HEK293 (cell line): ENCODE measurements around the gene ST8SIA3.

Experiments used
- CTCF ChIA-PET: fragments of 350-600 bp; formaldehyde crosslinking; extraction: SDS; loops from one replicate; lab custom pipeline; 2021; ENCODE audit warnings: antibody characterized with exemption; lab: Yijun Ruan, JAX
- POLR2A ChIA-PET: fragments of 300-600 bp; formaldehyde crosslinking; extraction: SDS; loops from one replicate; lab custom pipeline; 2020; ENCODE audit warnings: antibody characterized with exemption, inconsistent platforms; lab: Yijun Ruan, JAX
- H3K27ac ChIP-seq: fragments of 200-500 bp; sonication (Bioruptor generic); 2 replicates; pipeline ENCODE4 v1.5.1; 2014; ENCODE audit warnings: low read depth, low read length, control low read depth, inconsistent platforms; ENCODE audit errors: extremely low read depth
- H3K36me3 ChIP-seq, 2 experiments: fragments of 200-500 bp in 1 of 2; sonication (Bioruptor generic) in 1 of 2; 1 replicate in 1 of 2; 2 replicates in 1 of 2; pipeline ENCODE4 v1.5.1; 2014 to 2017; ENCODE audit warnings: inconsistent platforms in 2 of 2, low read length in 2 of 2; ENCODE audit not compliant: control insufficient read depth in 2 of 2, insufficient read depth in 1 of 2
- H3K4me1 ChIP-seq: fragments of 200-500 bp; sonication (Bioruptor generic); 2 replicates; pipeline ENCODE4 v1.5.1; 2014; ENCODE audit warnings: mild to moderate bottlenecking, low read length, inconsistent platforms; ENCODE audit not compliant: control insufficient read depth, insufficient read depth
- H3K4me3 ChIP-seq: 2 replicates; pipeline ENCODE4 v1.5.1; 2011; ENCODE audit warnings: low read depth, mild to moderate bottlenecking, control low read depth, low read length, moderate library complexity
- H3K9me3 ChIP-seq: fragments of 200-500 bp; sonication (Bioruptor generic); 2 replicates; pipeline ENCODE4 v1.5.1; 2014; ENCODE audit warnings: low read depth, low read length, inconsistent platforms; ENCODE audit not compliant: control insufficient read depth, insufficient read depth
- SCRT2 ChIP-seq: fragments of 450-650 bp; formaldehyde crosslinking; IDR thresholded peaks from 2 replicates; pipeline ENCODE4 v1.5.1; 2016; ENCODE audit warnings: missing biosample characterization, missing genetic modification characterization
- ZBTB21 ChIP-seq: fragments of 450-650 bp; formaldehyde crosslinking; IDR thresholded peaks from 2 replicates; pipeline ENCODE4 v1.5.1; 2017; ENCODE audit warnings: missing biosample characterization, missing genetic modification characterization
- ZEB2 ChIP-seq: fragments of 450-650 bp; formaldehyde crosslinking; IDR thresholded peaks from 2 replicates; pipeline ENCODE4 v1.5.1; 2016; ENCODE audit warnings: missing biosample characterization, missing genetic modification characterization
- ZFP69B ChIP-seq: fragments of 450-650 bp; formaldehyde crosslinking; IDR thresholded peaks from 2 replicates; pipeline ENCODE4 v1.5.1; 2016; ENCODE audit warnings: missing biosample characterization, missing genetic modification characterization
- ZNF211 ChIP-seq: fragments of 450-650 bp; formaldehyde crosslinking; IDR thresholded peaks from 2 replicates; pipeline ENCODE4 v1.5.1; 2016; ENCODE audit warnings: low read depth, missing biosample characterization, missing genetic modification characterization
- ZNF324 ChIP-seq: fragments of 450-650 bp; formaldehyde crosslinking; IDR thresholded peaks from 2 replicates; pipeline ENCODE4 v1.5.1; 2016; ENCODE audit warnings: missing biosample characterization, missing genetic modification characterization
- ZNF354C ChIP-seq: fragments of 450-650 bp; formaldehyde crosslinking; IDR thresholded peaks from 2 replicates; pipeline ENCODE4 v1.5.1; 2016; ENCODE audit warnings: missing biosample characterization, missing genetic modification characterization, low read depth, borderline replicate concordance
- ZNF561 ChIP-seq: fragments of 450-650 bp; IDR thresholded peaks from 2 replicates; pipeline ENCODE4 v1.5.1; 2018; ENCODE audit warnings: missing biosample characterization, missing genetic modification characterization, borderline replicate concordance
- ZNF600 ChIP-seq: fragments of 450-650 bp; formaldehyde crosslinking; IDR thresholded peaks from 2 replicates; pipeline ENCODE4 v1.5.1; 2016; ENCODE audit warnings: missing biosample characterization, missing genetic modification characterization
- ZNF624 ChIP-seq: fragments of 450-650 bp; formaldehyde crosslinking; IDR thresholded peaks from 2 replicates; pipeline ENCODE4 v1.5.1; 2017; ENCODE audit warnings: missing biosample characterization, missing genetic modification characterization
- ZNF677 ChIP-seq: fragments of 450-650 bp; IDR thresholded peaks from 2 replicates; pipeline ENCODE4 v1.5.0; 2018; ENCODE audit warnings: missing biosample characterization, mild to moderate bottlenecking, missing genetic modification characterization, moderate library complexity
- ZNF701 ChIP-seq: fragments of 450-650 bp; formaldehyde crosslinking; IDR thresholded peaks from 2 replicates; pipeline ENCODE4 v1.5.1; 2016; ENCODE audit warnings: missing biosample characterization, missing genetic modification characterization
- ZNF791 ChIP-seq: fragments of 450-650 bp; formaldehyde crosslinking; IDR thresholded peaks from 2 replicates; pipeline ENCODE4 v1.5.1; 2016; ENCODE audit warnings: missing biosample characterization, missing genetic modification characterization
- ZXDB ChIP-seq: fragments of 450-650 bp; formaldehyde crosslinking; IDR thresholded peaks from 2 replicates; pipeline ENCODE4 v1.5.1; 2016; ENCODE audit warnings: missing biosample characterization, missing genetic modification characterization
- TF ChIP-seq, protein P1 (sequence below): fragments of 450-650 bp; formaldehyde crosslinking; IDR thresholded peaks from 2 replicates; pipeline ENCODE4 v1.5.1; 2016; ENCODE audit warnings: missing biosample characterization, missing genetic modification characterization, low read depth
- TF ChIP-seq, protein P2 (sequence below): fragments of 450-650 bp; formaldehyde crosslinking; IDR thresholded peaks from 2 replicates; pipeline ENCODE4 v1.5.1; 2017; ENCODE audit warnings: missing biosample characterization, missing genetic modification characterization
- TF ChIP-seq, protein P3 (sequence below): fragments of 450-650 bp; formaldehyde crosslinking; IDR thresholded peaks from 2 replicates; pipeline ENCODE4 v1.5.1; 2016; ENCODE audit warnings: missing biosample characterization, missing genetic modification characterization
- TF ChIP-seq, protein P4 (sequence below): fragments of 450-650 bp; formaldehyde crosslinking; IDR thresholded peaks from 2 replicates; pipeline ENCODE4 v1.5.1; 2017; ENCODE audit warnings: missing biosample characterization, missing genetic modification characterization

The ST8SIA3 gene

DNA sequence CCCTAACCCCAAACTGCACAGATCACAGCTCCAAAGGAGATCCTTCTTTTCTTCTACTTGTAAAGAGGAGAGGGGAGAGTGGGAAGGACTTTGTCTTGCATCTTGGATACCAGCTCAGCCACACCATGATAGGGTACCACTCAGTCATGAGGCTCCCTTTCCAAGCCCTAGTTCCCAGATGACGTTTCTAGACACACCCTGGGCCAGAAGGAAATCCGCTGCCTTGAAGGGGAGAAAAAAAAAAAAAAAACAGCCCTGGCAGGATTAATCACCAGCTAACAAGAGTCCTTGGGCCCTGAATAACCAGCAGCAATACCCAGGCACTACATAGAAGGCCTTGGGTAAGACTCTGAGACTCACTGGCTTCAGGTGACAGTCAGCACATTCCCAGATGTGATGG is 36.9 kb downstream of the ST8SIA3 start:
- TF ChIP-seq ZNF701 (tag by site-specific recombination): no peak
- TF ChIP-seq ZBTB21 (tag by site-specific recombination): no peak
- no peak for TF ChIP-seq ZEB2 (tag by site-specific recombination)
- TF ChIP-seq ZNF600 (tag by site-specific recombination): no peak
- no peak for TF ChIP-seq ZNF324
- TF ChIP-seq, protein P1, sequence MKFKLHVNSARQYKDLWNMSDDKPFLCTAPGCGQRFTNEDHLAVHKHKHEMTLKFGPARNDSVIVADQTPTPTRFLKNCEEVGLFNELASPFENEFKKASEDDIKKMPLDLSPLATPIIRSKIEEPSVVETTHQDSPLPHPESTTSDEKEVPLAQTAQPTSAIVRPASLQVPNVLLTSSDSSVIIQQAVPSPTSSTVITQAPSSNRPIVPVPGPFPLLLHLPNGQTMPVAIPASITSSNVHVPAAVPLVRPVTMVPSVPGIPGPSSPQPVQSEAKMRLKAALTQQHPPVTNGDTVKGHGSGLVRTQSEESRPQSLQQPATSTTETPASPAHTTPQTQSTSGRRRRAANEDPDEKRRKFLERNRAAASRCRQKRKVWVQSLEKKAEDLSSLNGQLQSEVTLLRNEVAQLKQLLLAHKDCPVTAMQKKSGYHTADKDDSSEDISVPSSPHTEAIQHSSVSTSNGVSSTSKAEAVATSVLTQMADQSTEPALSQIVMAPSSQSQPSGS: no peak
- TF ChIP-seq ZNF677 (tag by site-specific recombination): no peak
- TF ChIP-seq, protein P2, sequence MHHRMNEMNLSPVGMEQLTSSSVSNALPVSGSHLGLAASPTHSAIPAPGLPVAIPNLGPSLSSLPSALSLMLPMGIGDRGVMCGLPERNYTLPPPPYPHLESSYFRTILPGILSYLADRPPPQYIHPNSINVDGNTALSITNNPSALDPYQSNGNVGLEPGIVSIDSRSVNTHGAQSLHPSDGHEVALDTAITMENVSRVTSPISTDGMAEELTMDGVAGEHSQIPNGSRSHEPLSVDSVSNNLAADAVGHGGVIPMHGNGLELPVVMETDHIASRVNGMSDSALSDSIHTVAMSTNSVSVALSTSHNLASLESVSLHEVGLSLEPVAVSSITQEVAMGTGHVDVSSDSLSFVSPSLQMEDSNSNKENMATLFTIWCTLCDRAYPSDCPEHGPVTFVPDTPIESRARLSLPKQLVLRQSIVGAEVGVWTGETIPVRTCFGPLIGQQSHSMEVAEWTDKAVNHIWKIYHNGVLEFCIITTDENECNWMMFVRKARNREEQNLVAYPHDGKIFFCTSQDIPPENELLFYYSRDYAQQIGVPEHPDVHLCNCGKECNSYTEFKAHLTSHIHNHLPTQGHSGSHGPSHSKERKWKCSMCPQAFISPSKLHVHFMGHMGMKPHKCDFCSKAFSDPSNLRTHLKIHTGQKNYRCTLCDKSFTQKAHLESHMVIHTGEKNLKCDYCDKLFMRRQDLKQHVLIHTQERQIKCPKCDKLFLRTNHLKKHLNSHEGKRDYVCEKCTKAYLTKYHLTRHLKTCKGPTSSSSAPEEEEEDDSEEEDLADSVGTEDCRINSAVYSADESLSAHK (tag by site-specific recombination): no peak
- no peak for TF ChIP-seq ZNF561
- TF ChIP-seq, protein P3, sequence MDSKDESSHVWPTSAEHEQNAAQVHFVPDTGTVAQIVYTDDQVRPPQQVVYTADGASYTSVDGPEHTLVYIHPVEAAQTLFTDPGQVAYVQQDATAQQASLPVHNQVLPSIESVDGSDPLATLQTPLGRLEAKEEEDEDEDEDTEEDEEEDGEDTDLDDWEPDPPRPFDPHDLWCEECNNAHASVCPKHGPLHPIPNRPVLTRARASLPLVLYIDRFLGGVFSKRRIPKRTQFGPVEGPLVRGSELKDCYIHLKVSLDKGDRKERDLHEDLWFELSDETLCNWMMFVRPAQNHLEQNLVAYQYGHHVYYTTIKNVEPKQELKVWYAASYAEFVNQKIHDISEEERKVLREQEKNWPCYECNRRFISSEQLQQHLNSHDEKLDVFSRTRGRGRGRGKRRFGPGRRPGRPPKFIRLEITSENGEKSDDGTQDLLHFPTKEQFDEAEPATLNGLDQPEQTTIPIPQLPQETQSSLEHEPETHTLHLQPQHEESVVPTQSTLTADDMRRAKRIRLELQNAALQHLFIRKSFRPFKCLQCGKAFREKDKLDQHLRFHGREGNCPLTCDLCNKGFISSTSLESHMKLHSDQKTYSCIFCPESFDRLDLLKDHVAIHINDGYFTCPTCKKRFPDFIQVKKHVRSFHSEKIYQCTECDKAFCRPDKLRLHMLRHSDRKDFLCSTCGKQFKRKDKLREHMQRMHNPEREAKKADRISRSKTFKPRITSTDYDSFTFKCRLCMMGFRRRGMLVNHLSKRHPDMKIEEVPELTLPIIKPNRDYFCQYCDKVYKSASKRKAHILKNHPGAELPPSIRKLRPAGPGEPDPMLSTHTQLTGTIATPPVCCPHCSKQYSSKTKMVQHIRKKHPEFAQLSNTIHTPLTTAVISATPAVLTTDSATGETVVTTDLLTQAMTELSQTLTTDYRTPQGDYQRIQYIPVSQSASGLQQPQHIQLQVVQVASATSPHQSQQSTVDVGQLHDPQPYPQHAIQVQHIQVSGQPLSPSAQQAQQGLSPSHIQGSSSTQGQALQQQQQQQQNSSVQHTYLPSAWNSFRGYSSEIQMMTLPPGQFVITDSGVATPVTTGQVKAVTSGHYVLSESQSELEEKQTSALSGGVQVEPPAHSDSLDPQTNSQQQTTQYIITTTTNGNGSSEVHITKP (tag by site-specific recombination): no peak
- no peak for TF ChIP-seq ZNF791 (tag by site-specific recombination)
- no peak for TF ChIP-seq ZFP69B (tag by site-specific recombination)
- no peak for TF ChIP-seq ZNF211 (tag by site-specific recombination)
- no peak for TF ChIP-seq ZNF354C (tag by site-specific recombination)
- no peak for TF ChIP-seq SCRT2
- TF ChIP-seq ZNF624 (tag by site-specific recombination): no peak
- ChIA-PET POLR2A (interaction anchor here (0.7 kb wide), 1 partner anchor 86 kb away, joined by 3 read pairs; no protein-coding TSS in a partner anchor), CTCF (interaction anchor here (0.6 to 0.7 kb wide), 3 partner anchors 13 to 254 kb away, joined by 3 to 7 read pairs (median 3); no protein-coding TSS in a partner anchor)
- Histone ChIP-seq H3K4me1 (no peaks in the 10 kb centered on the region), H3K9me3 (no peaks in the 10 kb centered on the region), H3K27ac (no peak overlapping the region), H3K36me3 (no peaks in the 10 kb centered on the region), H3K4me3 (no peak overlapping the region)

DNA sequence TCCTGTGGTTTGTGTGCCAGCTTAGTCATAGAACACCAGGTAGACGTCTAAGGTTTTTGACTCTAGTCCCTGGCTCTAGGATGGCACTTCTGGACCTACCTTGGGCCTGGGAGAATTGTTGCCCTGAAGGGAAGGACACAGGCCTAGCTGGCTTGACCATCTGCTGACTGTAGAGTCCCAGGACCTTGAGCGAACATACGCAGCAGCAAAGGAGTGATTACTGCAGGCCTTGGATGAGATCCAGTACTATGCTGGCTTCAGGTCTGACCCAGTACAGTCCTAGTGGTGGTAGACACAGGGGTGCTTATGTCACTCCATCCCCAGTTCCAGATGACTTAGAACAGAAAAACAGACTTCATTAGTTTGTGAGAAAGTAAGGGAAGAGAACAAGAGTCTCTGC is 37.7 kb downstream of the ST8SIA3 start:
- Histone ChIP-seq H3K9me3 (no peaks in the 10 kb centered on the region), H3K27ac (no peak overlapping the region), H3K36me3 (no peaks in the 10 kb centered on the region), H3K4me1 (no peaks in the 10 kb centered on the region), H3K4me3 (no peak overlapping the region)
- ChIA-PET CTCF (no interaction called here), POLR2A (interaction anchor here (0.7 kb wide), 1 partner anchor 86 kb away, joined by 3 read pairs; no protein-coding TSS in a partner anchor)
- TF ChIP-seq, protein P4, sequence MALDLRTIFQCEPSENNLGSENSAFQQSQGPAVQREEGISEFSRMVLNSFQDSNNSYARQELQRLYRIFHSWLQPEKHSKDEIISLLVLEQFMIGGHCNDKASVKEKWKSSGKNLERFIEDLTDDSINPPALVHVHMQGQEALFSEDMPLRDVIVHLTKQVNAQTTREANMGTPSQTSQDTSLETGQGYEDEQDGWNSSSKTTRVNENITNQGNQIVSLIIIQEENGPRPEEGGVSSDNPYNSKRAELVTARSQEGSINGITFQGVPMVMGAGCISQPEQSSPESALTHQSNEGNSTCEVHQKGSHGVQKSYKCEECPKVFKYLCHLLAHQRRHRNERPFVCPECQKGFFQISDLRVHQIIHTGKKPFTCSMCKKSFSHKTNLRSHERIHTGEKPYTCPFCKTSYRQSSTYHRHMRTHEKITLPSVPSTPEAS: no peak
- TF ChIP-seq, protein P2 (tag by site-specific recombination): no peak
- no peak for TF ChIP-seq ZXDB (tag by site-specific recombination)
- TF ChIP-seq, all 188 proteins: peak for 0
